C4-2B (cell line): Measurements from ENCODE around the gene PASD1.
"Not testable (repeated sequence)": the region's sequence is repeated elsewhere in the genome, so short reads cannot be mapped to it uniquely, and the experiment has no call there.

ENCODE experiments used
- ZFX ChIP-seq: fragments of 450-650 bp; IDR thresholded peaks from 2 replicates; pipeline ENCODE4 v1.6.1; 2017
- TF ChIP-seq, protein P1 (sequence below): fragments of 450-650 bp; conservative IDR thresholded peaks from 2 replicates; pipeline ENCODE4 v1.5.1; 2017; ENCODE audit warnings: mild to moderate bottlenecking

DNA sequence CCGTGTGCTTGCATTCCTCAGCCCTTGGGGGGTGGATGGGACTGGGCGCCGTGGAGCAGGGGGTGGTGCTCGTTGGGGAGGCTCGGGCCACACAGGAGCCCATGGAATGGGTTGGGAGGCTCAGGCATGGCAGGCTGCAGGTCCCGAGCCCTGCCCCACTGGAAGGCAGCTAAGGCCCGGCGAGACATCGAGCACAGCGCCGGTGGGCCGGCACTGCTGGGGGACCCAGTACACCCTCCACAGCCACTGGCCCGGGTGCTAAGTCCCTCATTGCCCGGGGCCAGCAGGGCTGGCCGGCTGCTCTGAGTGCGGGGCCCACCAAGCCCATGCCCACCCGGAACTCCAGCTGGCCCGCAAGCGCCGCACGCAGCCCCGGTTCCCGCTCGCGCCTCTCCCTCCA, 12.3 kb upstream of the PASD1 start:
- TF ChIP-seq, protein P1, sequence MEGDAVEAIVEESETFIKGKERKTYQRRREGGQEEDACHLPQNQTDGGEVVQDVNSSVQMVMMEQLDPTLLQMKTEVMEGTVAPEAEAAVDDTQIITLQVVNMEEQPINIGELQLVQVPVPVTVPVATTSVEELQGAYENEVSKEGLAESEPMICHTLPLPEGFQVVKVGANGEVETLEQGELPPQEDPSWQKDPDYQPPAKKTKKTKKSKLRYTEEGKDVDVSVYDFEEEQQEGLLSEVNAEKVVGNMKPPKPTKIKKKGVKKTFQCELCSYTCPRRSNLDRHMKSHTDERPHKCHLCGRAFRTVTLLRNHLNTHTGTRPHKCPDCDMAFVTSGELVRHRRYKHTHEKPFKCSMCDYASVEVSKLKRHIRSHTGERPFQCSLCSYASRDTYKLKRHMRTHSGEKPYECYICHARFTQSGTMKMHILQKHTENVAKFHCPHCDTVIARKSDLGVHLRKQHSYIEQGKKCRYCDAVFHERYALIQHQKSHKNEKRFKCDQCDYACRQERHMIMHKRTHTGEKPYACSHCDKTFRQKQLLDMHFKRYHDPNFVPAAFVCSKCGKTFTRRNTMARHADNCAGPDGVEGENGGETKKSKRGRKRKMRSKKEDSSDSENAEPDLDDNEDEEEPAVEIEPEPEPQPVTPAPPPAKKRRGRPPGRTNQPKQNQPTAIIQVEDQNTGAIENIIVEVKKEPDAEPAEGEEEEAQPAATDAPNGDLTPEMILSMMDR: not testable (repeated sequence)
- TF ChIP-seq ZFX: not testable (repeated sequence)
